HG03521 (cell line): Measurements from ENCODE around the gene DKK3.

ENCODE experiments used
- ATAC-seq: cut with Tn5 transposase; IDR thresholded peaks from one replicate; pipeline ENCODE4 v1.9.1; 2021; ENCODE audit warnings: mild to moderate bottlenecking, moderate library complexity; ENCODE audit not compliant: unreplicated experiment

The DKK3 gene

DNA sequence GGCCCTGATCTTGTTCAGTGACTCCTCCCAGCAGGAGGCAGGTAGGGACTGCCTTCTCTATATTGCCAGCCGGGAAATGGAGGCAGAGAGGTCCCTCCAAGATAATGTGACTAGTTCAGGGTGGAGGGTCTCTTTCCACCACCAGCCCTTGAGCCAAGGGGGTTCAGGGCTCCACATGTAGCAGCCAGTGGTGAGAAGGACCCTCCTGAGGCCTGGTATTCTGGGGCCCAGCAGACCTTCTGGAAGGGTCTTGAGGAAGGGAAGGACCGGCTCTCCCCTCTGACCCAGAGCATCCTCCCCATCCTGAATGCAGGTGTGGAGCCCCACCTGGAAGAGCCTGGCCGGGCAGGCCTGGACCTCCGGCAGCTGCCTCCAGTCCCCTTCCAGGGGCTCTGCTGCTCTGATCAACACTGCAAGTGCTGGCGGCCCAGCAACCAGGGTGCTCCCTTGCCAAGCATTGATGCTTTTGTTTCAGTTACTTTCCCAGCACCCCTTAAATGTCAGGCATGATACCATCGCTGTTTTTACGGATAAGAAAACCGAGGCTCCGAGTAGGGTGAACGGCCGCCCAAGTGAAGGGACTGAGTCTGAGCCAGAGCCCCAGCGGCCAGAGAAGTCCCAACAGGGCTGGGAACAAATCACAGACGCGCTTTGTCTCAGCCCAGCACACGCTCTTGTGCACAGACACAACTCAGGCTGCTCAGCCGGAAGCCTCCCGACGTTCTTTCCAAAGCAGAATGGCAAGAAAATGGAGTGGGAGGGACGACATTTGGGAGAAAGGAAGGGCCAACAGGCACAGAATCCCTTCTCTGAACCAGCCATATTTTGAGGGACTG lies 38.8 kb downstream of the DKK3 start:
- no peak for ATAC-seq

DNA sequence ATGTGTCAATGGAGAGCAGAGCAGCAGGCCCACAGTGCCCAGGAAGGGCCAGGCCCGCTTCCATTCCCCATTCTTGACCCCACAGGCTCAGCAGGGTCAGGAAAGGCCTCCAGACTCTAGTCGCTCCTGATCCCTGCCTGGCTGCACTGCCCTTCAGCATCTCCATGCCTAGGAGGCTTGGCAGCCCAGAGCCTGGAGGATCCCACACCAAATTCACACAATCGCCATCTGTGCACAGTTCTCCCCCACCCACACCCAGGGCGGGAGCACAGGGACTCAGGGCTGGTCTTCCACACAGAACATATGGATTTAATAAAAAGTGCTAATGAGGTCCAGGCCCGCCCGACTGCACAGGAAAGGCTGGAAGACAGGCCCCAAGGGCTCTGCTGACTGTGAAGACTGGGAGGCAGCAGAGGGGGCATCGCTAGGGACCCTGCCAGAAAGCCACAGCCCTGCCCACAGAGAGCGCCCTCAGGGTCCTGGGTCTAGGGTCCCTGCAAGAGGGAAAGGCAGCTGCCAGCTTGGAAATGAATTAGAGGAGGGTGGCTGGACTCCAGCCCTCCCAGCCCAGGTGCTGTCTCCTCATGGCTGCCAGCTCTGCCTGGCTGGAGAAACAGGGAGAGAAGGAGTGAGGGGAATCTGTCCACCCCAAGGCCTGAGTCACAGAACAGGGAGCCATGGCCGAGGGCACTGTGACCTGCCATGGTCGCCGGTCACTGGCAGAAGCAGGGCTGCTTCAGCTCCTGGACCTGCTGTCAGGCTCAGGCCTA lies 39.7 kb downstream of the DKK3 start:
- no peak for ATAC-seq

DNA sequence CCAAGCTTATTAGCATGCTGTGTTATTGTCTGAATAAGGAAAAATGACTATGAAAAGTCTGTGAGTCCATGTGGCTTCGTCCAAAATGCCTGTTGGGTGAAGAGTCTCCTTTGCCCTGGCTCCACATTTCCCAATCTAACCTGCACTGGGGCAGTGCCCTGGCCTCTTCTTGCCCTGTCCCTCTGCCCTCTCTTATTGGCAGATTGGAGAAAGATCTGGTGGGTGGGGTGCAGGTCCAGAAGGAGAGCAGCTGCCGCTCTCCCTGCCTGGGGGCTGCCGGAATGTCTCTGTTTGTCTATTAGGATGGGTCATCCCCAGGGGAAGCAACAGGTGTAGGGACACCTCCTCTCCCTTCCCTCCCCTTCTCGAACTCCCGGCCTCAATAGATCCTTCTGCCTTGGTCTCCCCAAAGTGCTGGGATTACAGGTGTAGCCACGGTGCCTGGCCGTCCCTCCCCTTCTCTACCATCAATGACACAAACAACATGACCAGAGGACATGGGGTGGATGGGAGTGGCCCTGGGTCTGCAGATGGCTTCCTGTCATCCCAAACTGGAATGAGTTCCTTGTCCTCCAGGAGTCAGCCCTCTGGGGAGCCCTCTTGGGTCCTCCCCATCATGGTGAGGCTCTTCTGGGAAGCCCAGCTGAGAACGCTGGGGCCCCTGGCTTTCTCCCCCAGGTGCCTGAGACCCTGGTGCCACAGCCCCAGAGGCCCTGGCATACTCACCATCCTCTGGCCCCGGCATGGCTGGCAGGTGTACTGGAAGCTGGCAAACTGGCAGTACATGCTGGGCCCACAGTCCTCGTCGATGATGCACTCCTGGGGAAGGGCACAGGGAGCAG lies 40.5 kb downstream of the DKK3 start:
- ATAC-seq: no peak

DNA sequence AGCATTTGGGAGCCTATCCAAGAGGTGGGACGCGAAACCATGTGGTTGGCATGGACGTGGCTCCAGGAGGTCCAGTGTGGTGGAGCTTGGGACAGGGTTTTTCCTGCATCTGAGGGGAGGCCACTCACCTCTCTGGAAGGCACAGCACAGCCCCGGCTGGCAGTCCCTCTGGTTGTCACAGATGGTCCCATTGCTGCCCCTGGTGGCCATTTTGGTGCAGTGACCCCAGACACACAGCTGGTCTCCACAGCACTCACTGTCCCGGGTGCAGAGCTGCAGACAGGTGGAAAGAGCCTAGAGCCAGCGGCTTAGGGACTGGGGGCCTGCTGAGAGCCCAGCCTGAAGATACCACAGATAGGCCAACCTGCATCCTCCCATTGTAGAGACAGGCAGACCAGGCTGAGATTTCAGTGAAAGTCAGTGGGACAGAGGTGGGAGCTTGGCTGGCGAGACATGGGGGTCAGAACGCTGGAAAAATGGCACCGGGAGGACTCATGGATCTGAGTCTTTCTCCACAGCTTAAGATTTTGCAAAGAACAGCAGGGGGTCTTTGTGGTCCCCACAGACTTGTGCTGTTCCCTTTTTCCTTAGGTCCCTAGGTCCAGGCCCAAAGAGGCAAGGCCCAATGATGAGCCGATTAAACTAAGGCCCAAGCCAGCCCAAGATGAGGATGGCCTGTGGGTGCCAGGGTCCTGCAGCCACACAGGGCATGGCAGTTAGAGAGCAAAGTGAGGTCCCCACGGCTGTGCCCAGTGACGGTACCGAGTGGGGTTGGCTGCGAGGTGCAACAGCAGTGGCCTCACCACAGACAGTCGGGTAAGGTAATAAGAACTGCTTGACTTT lies 41.4 kb downstream of the DKK3 start:
- ATAC-seq: peak; percentile 91

DNA sequence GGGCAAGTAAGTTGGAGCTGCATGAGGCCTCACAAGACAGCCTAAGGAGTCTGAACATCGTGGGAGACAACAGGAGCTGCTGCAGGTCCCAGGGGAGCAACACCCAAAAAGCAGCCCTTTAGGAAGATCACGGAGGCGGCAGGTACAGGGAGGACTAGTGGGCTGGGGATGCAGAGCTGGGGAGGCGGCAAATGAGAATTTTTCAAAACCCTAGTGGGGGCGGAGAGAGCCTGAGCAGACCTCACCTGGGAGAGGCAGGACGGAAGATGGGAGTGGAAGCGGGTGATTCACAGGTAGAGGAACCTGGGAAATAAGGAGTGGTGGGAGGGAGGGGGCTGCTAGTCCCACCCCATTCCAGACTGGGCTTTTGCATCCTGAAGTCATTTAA lies 42.1 kb downstream of the DKK3 start:
- no peak for ATAC-seq

DNA sequence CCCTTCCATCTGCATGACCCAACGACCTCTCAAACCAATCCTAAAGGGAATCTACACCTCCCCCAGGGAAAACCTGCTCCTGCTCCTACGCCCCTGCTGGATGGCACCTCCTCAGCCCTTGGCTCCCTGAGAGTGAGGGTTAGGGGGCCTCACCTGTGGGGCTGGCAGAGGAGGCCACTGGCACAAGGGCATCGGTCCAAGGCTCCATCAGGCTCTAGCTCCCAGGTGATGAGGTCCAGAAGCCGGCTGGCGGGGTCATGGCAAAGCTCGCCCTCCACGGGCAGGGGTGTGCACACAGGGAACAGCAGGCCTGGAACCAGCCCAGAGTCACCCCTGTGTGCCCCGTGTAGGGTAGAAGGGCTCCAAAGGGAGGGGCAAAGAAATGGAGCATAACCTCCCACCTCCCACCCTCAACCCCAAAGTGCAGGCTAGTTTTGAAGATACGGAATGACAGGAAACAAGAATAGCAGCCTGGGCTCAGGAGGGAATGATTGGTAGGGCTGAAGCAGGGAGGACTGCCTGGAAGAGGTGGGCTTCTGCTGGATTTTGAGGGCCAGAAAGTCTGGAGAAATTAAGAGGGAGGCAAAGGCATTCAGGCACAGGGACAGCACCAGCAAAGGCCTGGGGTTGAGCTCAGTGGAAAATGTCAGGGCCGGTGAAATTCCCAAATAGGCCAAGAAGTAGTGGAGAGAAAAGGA lies 42.6 kb downstream of the DKK3 start:
- no peak for ATAC-seq

DNA sequence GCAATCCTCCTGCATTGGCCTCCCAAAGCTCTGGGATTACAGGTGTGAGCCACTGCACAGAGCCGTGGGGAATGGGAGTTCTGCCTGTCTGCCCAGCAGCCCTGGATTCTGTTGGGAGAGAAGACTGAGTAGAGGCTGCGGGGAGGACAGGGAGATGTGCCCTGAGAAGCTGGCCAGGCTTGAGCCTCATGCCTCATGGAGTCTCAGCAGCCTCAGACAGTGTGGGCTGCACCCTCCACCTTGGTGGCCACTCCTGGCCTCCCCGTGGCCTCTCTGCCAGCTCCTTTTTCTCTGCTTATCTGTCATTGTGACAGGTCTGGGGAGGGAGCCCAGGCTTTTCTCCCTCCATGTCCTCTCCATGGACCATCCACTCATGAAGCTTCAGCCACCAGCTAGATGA lies 43.2 kb downstream of the DKK3 start:
- ATAC-seq: no peak

DNA sequence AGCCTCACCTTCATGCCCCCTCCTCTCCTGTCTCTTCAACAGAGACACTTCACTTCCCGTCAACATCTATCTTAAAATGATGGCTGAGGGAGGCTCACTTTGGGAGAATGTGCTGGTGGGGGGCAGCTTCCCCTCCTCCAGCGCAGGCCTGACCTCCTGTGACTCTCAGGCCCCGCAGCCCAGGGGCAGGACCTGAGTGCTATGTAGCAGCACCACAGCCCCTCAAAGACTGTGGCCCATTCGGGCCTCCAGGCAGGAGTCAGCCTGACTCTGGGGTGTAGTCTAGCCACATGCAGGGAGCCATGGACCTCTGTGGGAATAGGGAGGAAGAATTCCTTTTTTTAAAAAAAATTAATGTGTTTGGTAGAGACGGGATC lies 43.7 kb downstream of the DKK3 start:
- no peak for ATAC-seq

DNA sequence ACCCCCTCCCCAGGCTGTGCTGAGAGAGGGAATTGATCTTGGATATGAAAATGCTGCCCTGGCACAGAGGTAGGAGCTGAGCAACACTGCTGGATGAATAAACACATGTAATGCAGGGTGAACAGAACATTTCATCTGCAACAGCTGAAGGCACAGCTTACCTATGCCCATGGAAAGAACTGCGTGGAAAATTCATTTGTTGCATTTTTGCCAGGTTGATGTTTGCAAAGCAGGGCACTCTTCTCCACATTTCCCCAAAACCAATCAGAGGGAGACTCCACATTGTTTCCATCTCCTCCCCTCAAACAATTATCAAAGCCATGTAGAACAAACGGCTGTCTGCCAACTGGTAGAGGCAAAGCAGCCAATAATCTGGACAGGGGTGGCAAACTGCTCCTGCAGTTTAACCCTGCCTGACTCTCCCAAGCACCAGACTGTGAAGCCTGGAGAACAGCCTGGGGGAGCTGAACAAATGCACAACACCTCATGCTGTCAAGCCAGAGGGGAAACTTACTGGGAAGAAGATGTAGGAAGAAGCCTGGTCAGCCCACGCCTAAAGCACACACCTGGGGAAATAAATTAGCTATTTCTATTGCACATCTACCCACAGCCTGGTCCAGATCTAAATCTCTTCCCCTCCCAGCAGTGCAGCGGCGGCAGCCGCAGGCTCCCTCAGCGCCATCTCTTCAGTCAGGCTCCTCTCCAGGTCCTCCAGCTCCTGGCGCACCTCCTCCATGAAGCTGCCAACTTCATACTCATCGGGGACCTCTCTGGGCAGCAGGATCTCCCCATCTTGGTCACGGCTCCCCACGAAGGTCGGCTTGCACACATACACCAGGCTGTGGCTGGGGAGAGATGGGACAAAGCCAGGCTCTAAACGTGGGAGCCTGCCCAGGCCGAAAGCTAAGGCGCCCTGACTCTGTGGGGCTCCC lies 44.3 kb downstream of the DKK3 start:
- ATAC-seq: no peak

DNA sequence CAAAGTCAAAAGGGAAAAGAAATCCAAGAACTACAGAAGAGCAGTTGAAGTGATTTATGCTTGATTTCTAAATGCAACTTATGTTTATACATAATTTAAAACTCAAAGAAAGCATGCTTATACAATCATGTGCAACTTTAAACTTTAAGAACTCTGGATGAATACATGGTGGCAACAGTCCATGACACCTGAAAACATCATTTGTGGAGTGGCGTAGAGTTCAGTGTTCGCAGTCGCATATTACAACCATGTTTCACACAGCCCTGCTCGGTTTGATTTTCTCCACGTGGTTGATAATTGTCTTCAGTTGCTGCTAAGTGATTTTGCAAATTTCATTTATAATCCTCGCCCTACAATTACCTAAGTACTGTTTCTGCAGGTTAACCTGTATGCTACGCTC lies 45.4 kb downstream of the DKK3 start:
- ATAC-seq: no peak

DNA sequence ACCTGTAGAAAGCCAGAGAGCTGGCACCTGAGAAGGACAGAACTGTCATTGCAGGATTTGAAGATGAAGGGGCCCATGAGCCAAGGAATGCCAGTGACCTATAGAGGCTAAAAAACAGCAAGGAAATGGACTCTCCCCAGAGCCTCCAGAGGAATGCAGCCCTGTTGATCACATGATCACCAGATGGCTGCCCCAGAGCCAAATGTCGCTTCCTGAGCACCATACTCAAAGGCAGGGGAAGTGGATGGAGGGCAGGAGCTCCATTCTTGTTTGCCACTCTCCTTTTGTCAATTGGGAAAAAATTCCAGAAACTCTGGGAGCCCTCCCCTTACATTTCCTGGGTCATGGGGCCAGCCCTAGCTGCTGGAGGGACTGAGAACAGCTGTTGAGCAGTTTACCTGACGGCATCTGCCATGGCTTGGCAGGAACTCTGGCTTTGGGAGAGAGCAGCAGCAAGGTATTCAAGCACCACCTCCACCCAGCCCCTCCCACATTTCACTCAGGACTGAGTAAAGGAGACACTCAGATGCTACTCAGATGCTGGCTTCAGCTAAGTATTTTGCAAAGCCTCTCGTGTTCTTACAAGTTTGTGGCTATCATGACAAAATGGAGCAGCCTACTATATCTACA lies 46.9 kb downstream of the DKK3 start:
- ATAC-seq: no peak

DNA sequence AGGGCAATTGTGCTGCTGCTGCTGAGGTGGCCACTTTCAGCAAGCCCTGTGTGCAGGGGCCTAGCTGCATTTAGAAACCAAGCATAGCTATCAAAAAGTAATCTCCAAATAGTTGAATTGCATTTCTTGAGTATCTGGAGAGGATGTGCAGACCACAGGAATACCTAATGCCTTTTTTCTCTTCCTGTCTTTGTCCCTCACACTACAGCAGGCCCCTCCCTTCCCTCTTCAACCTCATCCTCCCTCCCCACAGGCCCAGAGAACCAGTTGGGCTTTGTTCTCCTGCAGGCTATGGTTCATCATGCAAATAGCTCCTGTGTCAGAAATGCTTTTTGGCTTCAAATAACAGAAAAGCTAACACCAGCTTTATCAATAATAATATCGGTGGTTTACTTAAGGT lies 47.7 kb downstream of the DKK3 start:
- no peak for ATAC-seq

DNA sequence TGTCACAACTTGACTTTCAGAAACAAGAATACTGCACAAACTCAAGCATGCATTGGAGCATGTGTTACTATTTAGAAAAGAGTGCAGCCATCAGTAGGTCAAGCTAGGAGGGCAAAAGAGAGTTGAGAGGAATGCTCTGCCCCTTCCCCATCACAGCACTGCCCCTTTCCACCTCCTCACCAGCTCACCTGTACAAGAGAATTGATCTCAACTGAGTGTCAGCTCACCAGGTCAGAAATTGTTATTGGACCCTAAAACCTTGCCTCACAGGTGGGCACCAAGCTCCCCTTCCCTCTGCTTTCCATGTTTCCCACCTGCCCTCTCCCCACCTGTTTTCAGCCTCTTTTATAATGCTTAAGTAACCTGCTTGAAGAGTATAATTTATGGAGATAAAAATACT lies 48.8 kb downstream of the DKK3 start:
- no peak for ATAC-seq

DNA sequence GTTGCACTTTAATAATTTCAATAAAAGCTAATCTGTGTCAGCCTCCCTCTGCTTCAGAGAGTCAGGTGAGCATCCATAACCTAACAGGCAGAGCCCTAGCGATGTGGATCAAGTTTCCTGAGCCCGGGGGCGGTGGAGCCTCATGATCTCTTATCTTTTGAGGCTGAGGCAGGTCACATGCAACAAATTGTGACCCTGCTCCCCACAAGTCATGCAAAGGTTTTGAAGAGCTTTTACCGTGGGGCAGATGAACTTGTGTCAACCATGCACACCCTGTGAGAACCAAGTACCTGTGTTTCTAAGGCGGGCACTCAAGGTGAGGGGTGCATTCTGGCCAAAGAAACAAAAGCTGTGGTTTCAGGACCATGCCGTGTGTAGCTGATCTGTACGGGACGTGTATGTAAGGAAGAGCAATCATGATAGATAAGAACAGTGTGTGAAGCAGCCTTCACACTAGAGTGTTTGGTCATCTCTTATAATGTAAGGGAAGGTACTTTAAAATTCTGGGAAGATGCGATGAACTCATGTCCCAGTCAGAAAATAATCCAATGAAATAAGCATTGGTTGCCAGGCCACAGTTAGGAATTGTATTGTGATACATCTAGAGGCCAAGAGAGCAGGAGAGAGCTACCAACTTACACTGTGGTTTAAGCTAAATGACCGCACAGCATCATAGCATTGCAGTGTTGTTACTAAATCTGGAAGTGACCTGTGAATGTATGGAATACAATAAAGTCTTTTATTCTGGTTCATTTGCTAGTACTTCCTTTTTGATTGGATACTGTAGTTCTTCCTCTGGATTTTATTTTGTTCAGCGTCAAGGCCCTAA lies 49.8 kb downstream of the DKK3 start:
- ATAC-seq: no peak

DNA sequence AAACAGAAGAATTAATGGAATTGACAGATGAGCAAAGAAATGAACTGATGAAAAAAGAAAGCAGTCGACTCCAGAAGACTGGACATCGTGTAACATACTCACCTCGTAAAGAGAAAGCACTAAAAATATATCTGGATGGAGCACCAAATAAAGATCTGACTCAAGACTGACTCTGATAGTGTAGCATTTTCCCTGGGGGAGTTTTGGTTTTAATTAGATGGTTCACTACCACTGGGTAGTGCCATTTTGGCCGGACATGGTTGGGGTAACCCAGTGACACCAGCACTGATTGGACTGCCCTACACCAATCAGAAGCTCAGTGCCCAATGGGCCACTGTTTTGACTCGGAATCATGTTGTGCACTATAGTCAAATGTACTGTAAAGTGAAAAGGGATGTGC lies 52.4 kb downstream of the DKK3 start:
- no peak for ATAC-seq

DNA sequence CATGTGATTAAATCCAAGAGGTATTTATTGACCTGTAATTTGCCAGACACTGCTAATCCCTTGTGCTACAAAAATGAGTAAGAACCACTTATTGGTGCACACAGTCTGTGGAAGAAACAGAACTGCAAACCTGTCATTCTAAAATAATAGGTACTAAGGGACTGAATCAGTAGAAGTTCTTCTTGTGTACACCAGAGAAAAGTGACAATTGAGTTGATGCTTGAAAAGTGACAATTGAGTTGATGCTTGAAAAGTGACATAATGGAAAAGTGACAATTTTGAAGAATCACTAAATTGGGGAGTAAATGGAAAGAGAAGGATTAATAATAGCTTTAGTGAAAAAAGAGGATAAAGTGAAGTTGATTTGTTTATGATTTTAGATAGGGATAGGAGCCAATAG lies 56.4 kb downstream of the DKK3 start:
- no peak for ATAC-seq

DNA sequence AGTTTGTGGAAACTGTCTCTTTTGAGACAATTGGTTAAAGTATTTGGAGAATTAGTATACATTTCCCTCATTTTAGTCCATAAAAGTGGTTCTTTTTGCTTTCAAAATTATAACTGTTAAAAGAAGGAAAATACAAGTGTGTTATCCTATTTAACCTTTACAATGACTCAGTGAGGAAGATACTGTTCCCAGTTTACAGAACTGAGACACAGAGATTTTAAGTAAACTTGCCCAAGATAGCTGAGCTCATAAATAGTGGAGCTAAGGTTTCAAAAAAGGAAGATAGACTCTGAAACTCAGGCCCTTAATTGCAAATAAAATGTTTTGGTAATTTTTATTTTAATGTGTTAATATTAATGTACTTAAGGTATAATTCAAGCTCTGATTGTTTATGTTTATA lies 58.9 kb downstream of the DKK3 start:
- ATAC-seq: no peak
